Peyer's patch (tissue), 4 donors: ENCODE data around the gene ELL. TPM values are rescaled to one million over a fixed set of nuclear protein-coding genes. Genes with fewer than 3 reads are reported as not detected.

Experiments used
- DNase-seq, 3 donors: peaks; one replicate each; pipeline ENCODE4 v3.0.0-alpha.2; 2017 to 2019
- H3K27ac ChIP-seq, 4 donors: fragments of 200-600 bp; sonication (generic); one replicate each; pipeline ENCODE4 v1.5.1; 2016 to 2019
- H3K27me3 ChIP-seq, 2 donors: fragments of 200-600 bp; sonication (generic); one replicate each; pipeline ENCODE4 v1.5.1; 2019
- H3K36me3 ChIP-seq, 3 donors: fragments of 200-600 bp; sonication (generic); one replicate each; pipeline ENCODE4 v1.5.1; 2016 to 2019
- H3K4me1 ChIP-seq, 4 donors: fragments of 200-600 bp; sonication (generic); one replicate each; pipeline ENCODE4 v1.5.1; 2016 to 2019
- H3K4me3 ChIP-seq, 4 donors: fragments of 200-600 bp; sonication (generic); 1 replicate in 3 of 4; 2 replicates in 1 of 4; pipeline ENCODE4 v1.5.1; 2016 to 2019; ENCODE audit warnings: mild to moderate bottlenecking in 1 of 4
- H3K9me3 ChIP-seq, 4 donors: fragments of 200-600 bp; sonication (generic); one replicate each; pipeline ENCODE4 v1.5.1; 2016 to 2019; ENCODE audit warnings: mild to moderate bottlenecking in 1 of 4
- CTCF ChIP-seq, 6 experiments: fragments of 450-650 bp in 4 of 6; fragments of 200-600 bp in 2 of 6; sonication (generic) in 1 of 6; IDR thresholded peaks; one replicate each; pipeline ENCODE4 v1.5.1; 2017 to 2019; ENCODE audit warnings: antibody characterized with exemption in 6 of 6, mild to moderate bottlenecking in 3 of 6, moderate library complexity in 1 of 6
- POLR2A ChIP-seq, 2 donors: fragments of 450-650 bp; IDR thresholded peaks; one replicate each; pipeline ENCODE4 v1.5.1; 2017; ENCODE audit warnings: antibody characterized with exemption in 2 of 2, mild to moderate bottlenecking in 2 of 2, moderate library complexity in 2 of 2
- total RNA-seq, 4 donors: library from RNA; depleted of rRNA; stranded (reverse); fragments of >200 nt; gene quantifications; one replicate each; pipeline ENCODE4 v1.1.0, GENCODE V29; 2016

Gene ELL
- total RNA-seq, 4 donors from 2014 or later = 18.9 to 49.5 (median 34.2) TPM

- peak overlapping the region in 1 of 4 donors; percentile 3 for H3K4me3 ChIP-seq
- peaks cover 28 to 84% (median 52%) of the 10 kb centered on the region in 4 donors for H3K4me1 ChIP-seq
These were observed 14.7 kb downstream of the ELL start for GRCh38 chr19:18507021-18507726.

GRCh38 chr19:18506101-18506930 is 15.6 kb downstream of the ELL start:
- TF ChIP-seq CTCF (IDR thresholded peaks at IDR 0.05) (no peak), POLR2A (IDR thresholded peaks at IDR 0.05) (no peak)
- peaks cover 28 to 90% (median 57%) of the 10 kb centered on the region in 4 donors for H3K4me1 ChIP-seq
- peak overlapping the region in 1 of 4 donors; percentile 3 for H3K4me3 ChIP-seq
- DNase-seq = peak in 1 of 3 donors; percentile 54
- H3K27ac ChIP-seq = peak overlapping the region; percentile 50 to 91 (median 76)
- no peaks in the 10 kb centered on the region for H3K27me3 ChIP-seq
- no peaks in the 10 kb centered on the region for H3K36me3 ChIP-seq
- no peaks in the 10 kb centered on the region for H3K9me3 ChIP-seq

More at GRCh38 chr19:18507021-18507726, 14.7 kb downstream of the ELL start:
- Histone ChIP-seq H3K27ac (peak overlapping the region; percentile 50 to 91 (median 76)), H3K9me3 (no peaks in the 10 kb centered on the region), H3K27me3 (no peaks in the 10 kb centered on the region), H3K36me3 (no peaks in the 10 kb centered on the region)
- no peak for TF ChIP-seq CTCF (IDR thresholded peaks at IDR 0.05)
- TF ChIP-seq POLR2A (IDR thresholded peaks at IDR 0.05) = peak in 1 of 2 donors; percentile 25
- DNase-seq = peak in 2 of 3 donors; percentile 71 to 78

- no peak for TF ChIP-seq CTCF (IDR thresholded peaks at IDR 0.05)
- peak in 1 of 2 donors; percentile 25 for TF ChIP-seq POLR2A (IDR thresholded peaks at IDR 0.05)
- peak in 2 of 3 donors; percentile 67 to 71 for DNase-seq
- no peaks in the 10 kb centered on the region for H3K27me3 ChIP-seq
- H3K4me1 ChIP-seq = peaks cover 28 to 99% (median 62%) of the 10 kb centered on the region in 4 donors
- H3K9me3 ChIP-seq = no peaks in the 10 kb centered on the region
- H3K27ac ChIP-seq = peak overlapping the region; percentile 5 to 91 (median 76)
- peak overlapping the region in 2 of 4 donors; percentile 3 to 16 for H3K4me3 ChIP-seq
- no peaks in the 10 kb centered on the region for H3K36me3 ChIP-seq
These were observed 16.8 kb downstream of the ELL start for GRCh38 chr19:18504886-18505610.

GRCh38 chr19:18503971-18504885 is 17.6 kb downstream of the ELL start:
- Histone ChIP-seq H3K27ac (peak overlapping the region; percentile 40 to 91 (median 76)), H3K27me3 (no peaks in the 10 kb centered on the region), H3K4me1 (peaks cover 28 to 99% (median 61%) of the 10 kb centered on the region in 4 donors), H3K36me3 (no peaks in the 10 kb centered on the region), H3K4me3 (peak overlapping the region in 2 of 4 donors; percentile 14 to 17), H3K9me3 (no peaks in the 10 kb centered on the region)
- peak in 2 of 3 donors; percentile 83 to 84 for DNase-seq
- no peak for TF ChIP-seq CTCF (IDR thresholded peaks at IDR 0.05)
- TF ChIP-seq POLR2A (IDR thresholded peaks at IDR 0.05) = peak; percentile 3 to 54
